ENCODE measurements around the gene RASL10A. TPM values are rescaled to one million over a fixed set of nuclear protein-coding genes. Genes with fewer than 3 reads are reported as not detected.
"Not testable (repeated sequence)": the region's sequence is repeated elsewhere in the genome, so short reads cannot be mapped to it uniquely, and the experiment has no call there.

Gene RASL10A
- 1 to 10 TPM; 2.1 to 2.4 TPM for total RNA-seq
- polyA plus RNA-seq (ENCODE audit: insufficient read length in 2 of 2) = 1 to 10 TPM; 5.2 to 6.6 TPM
- long read RNA-seq, donor 1, partial matches to known transcripts = 0 of 1 reads
- long read RNA-seq, donor 1, other reads (novel, unspliced or antisense) = 0 of 1 reads
- long read RNA-seq, donor 2, partial matches to known transcripts = 0 of 2 reads
- long read RNA-seq, donor 2, other reads (novel, unspliced or antisense) = 0 of 2 reads
- long read RNA-seq, donor 3, partial matches to known transcripts = 0 of 1 reads
- long read RNA-seq, donor 3, other reads (novel, unspliced or antisense) = 0 of 1 reads
- long read RNA-seq, donor 4 = 0 reads

- Histone ChIP-seq H3K27ac (ENCODE audit: low read depth, low read length) (no peak within 1 kb of the TSS), H3K9me3 (ENCODE audit: control insufficient read depth, insufficient read depth, low read length) (no peaks in the 10 kb centered on the region), H3K27me3 (ENCODE audit: control insufficient read depth, insufficient read depth, low read length) (peaks cover 50% of the 10 kb centered on the region), H3K36me3 (ENCODE audit: control insufficient read depth, insufficient read depth, low read length) (peaks cover 19% of the 10 kb centered on the region), H3K4me3 (ENCODE audit: low read depth, low read length) (no peak within 1 kb of the TSS), H3K4me1 (ENCODE audit: control insufficient read depth, insufficient read depth, low read length) (peaks cover 59% of the 10 kb centered on the region)
- no peak for DNase-seq (ENCODE audit: low read depth in 4 of 6, low spot score in 6 of 6)
- 1% methylated on average over 86 of the region's 103 CpGs for WGBS (ENCODE audit: insufficient coverage)
Observed at GRCh38 chr22:29315286-29316140, at the start of gene RASL10A. TSS of gene RASL10A (minus strand) at chr22:29315697. CDS start at chr22:29315246, 451 bp downstream.

GRCh38 chr22:29359469-29359868, 44.0 kb upstream of the RASL10A start:
- WGBS (ENCODE audit: insufficient coverage) = 29% methylated on average over 9 of the region's 9 CpGs
- H3K4me3 ChIP-seq (ENCODE audit: low read depth, low read length) = no peak overlapping the region
- no peak overlapping the region for H3K27ac ChIP-seq (ENCODE audit: low read depth, low read length)
- no peaks in the 10 kb centered on the region for H3K27me3 ChIP-seq (ENCODE audit: control insufficient read depth, insufficient read depth, low read length)
- H3K4me1 ChIP-seq (ENCODE audit: control insufficient read depth, insufficient read depth, low read length) = peaks cover 6% of the 10 kb centered on the region
- DNase-seq (ENCODE audit: low read depth in 4 of 6, low spot score in 6 of 6) = peak in 3 of 6 donors; percentile 28 to 81 (median 62)
- H3K9me3 ChIP-seq (ENCODE audit: control insufficient read depth, insufficient read depth, low read length) = no peaks in the 10 kb centered on the region
- peaks cover 61% of the 10 kb centered on the region for H3K36me3 ChIP-seq (ENCODE audit: control insufficient read depth, insufficient read depth, low read length)

- H3K9me3 ChIP-seq (ENCODE audit: control insufficient read depth, insufficient read depth, low read length); H3K4me1 ChIP-seq (ENCODE audit: control insufficient read depth, insufficient read depth, low read length); H3K27ac ChIP-seq (ENCODE audit: low read depth, low read length); DNase-seq (ENCODE audit: low read depth in 4 of 6, low spot score in 6 of 6); H3K27me3 ChIP-seq (ENCODE audit: control insufficient read depth, insufficient read depth, low read length); H3K4me3 ChIP-seq (ENCODE audit: low read depth, low read length): not testable (repeated sequence)
- H3K36me3 ChIP-seq (ENCODE audit: control insufficient read depth, insufficient read depth, low read length) = peaks cover 78% of the 10 kb centered on the region
- WGBS (ENCODE audit: insufficient coverage) = 98% methylated on average over 7 of the region's 12 CpGs
Observed at GRCh38 chr22:29357193-29357890, 41.8 kb upstream of the RASL10A start.

GRCh38 chr22:29353860-29354259, 38.4 kb upstream of the RASL10A start:
- Histone ChIP-seq H3K36me3 (ENCODE audit: control insufficient read depth, insufficient read depth, low read length) (peaks cover 97% of the 10 kb centered on the region), H3K27ac (ENCODE audit: low read depth, low read length) (no peak overlapping the region), H3K27me3 (ENCODE audit: control insufficient read depth, insufficient read depth, low read length) (no peaks in the 10 kb centered on the region), H3K4me1 (ENCODE audit: control insufficient read depth, insufficient read depth, low read length) (peaks cover 2% of the 10 kb centered on the region), H3K4me3 (ENCODE audit: low read depth, low read length) (no peak overlapping the region), H3K9me3 (ENCODE audit: control insufficient read depth, insufficient read depth, low read length) (no peaks in the 10 kb centered on the region)
- no peak for DNase-seq (ENCODE audit: low read depth in 4 of 6, low spot score in 6 of 6)
- WGBS (ENCODE audit: insufficient coverage) = 94% methylated on average over 7 of the region's 8 CpGs

GRCh38 chr22:29353286-29353685, 37.8 kb upstream of the RASL10A start:
- WGBS (ENCODE audit: insufficient coverage) = 95% methylated on average over 7 of the region's 11 CpGs
- Histone ChIP-seq H3K9me3 (ENCODE audit: control insufficient read depth, insufficient read depth, low read length) (no peaks in the 10 kb centered on the region), H3K4me1 (ENCODE audit: control insufficient read depth, insufficient read depth, low read length) (peaks cover 2% of the 10 kb centered on the region), H3K27me3 (ENCODE audit: control insufficient read depth, insufficient read depth, low read length) (no peaks in the 10 kb centered on the region), H3K4me3 (ENCODE audit: low read depth, low read length) (no peak overlapping the region), H3K27ac (ENCODE audit: low read depth, low read length) (no peak overlapping the region), H3K36me3 (ENCODE audit: control insufficient read depth, insufficient read depth, low read length) (peaks cover 94% of the 10 kb centered on the region)
- no peak for DNase-seq (ENCODE audit: low read depth in 4 of 6, low spot score in 6 of 6)

- Histone ChIP-seq H3K9me3 (ENCODE audit: control insufficient read depth, insufficient read depth, low read length) (no peaks in the 10 kb centered on the region), H3K27me3 (ENCODE audit: control insufficient read depth, insufficient read depth, low read length) (no peaks in the 10 kb centered on the region), H3K4me3 (ENCODE audit: low read depth, low read length) (no peak overlapping the region), H3K36me3 (ENCODE audit: control insufficient read depth, insufficient read depth, low read length) (peaks cover 91% of the 10 kb centered on the region), H3K4me1 (ENCODE audit: control insufficient read depth, insufficient read depth, low read length) (peaks cover 2% of the 10 kb centered on the region), H3K27ac (ENCODE audit: low read depth, low read length) (no peak overlapping the region)
- no peak for DNase-seq (ENCODE audit: low read depth in 4 of 6, low spot score in 6 of 6)
- 85% methylated on average over 4 of the region's 9 CpGs for WGBS (ENCODE audit: insufficient coverage)
Observed at GRCh38 chr22:29352778-29353177, 37.3 kb upstream of the RASL10A start.

GRCh38 chr22:29351891-29352290, 36.4 kb upstream of the RASL10A start:
- Histone ChIP-seq H3K9me3 (ENCODE audit: control insufficient read depth, insufficient read depth, low read length) (no peaks in the 10 kb centered on the region), H3K27ac (ENCODE audit: low read depth, low read length) (no peak overlapping the region), H3K4me1 (ENCODE audit: control insufficient read depth, insufficient read depth, low read length) (peaks cover 5% of the 10 kb centered on the region), H3K27me3 (ENCODE audit: control insufficient read depth, insufficient read depth, low read length) (no peaks in the 10 kb centered on the region), H3K4me3 (ENCODE audit: low read depth, low read length) (no peak overlapping the region), H3K36me3 (ENCODE audit: control insufficient read depth, insufficient read depth, low read length) (peaks cover 87% of the 10 kb centered on the region)
- 92% methylated on average over 8 of the region's 9 CpGs for WGBS (ENCODE audit: insufficient coverage)
- DNase-seq (ENCODE audit: low read depth in 4 of 6, low spot score in 6 of 6) = no peak

GRCh38 chr22:29351042-29351441, 35.5 kb upstream of the RASL10A start:
- Histone ChIP-seq H3K4me3 (ENCODE audit: low read depth, low read length) (no peak overlapping the region), H3K27me3 (ENCODE audit: control insufficient read depth, insufficient read depth, low read length) (no peaks in the 10 kb centered on the region), H3K36me3 (ENCODE audit: control insufficient read depth, insufficient read depth, low read length) (peaks cover 87% of the 10 kb centered on the region), H3K4me1 (ENCODE audit: control insufficient read depth, insufficient read depth, low read length) (peaks cover 14% of the 10 kb centered on the region), H3K9me3 (ENCODE audit: control insufficient read depth, insufficient read depth, low read length) (no peaks in the 10 kb centered on the region), H3K27ac (ENCODE audit: low read depth, low read length) (no peak overlapping the region)
- 91% methylated on average over 6 of the region's 6 CpGs for WGBS (ENCODE audit: insufficient coverage)
- DNase-seq (ENCODE audit: low read depth in 4 of 6, low spot score in 6 of 6) = no peak

- DNase-seq (ENCODE audit: low read depth in 4 of 6, low spot score in 6 of 6) = no peak
- Histone ChIP-seq H3K27ac (ENCODE audit: low read depth, low read length) (no peak overlapping the region), H3K4me1 (ENCODE audit: control insufficient read depth, insufficient read depth, low read length) (peaks cover 31% of the 10 kb centered on the region), H3K36me3 (ENCODE audit: control insufficient read depth, insufficient read depth, low read length) (peaks cover 68% of the 10 kb centered on the region), H3K9me3 (ENCODE audit: control insufficient read depth, insufficient read depth, low read length) (no peaks in the 10 kb centered on the region), H3K4me3 (ENCODE audit: low read depth, low read length) (no peak overlapping the region), H3K27me3 (ENCODE audit: control insufficient read depth, insufficient read depth, low read length) (no peaks in the 10 kb centered on the region)
- 95% methylated on average over 16 of the region's 18 CpGs for WGBS (ENCODE audit: insufficient coverage)
Observed at GRCh38 chr22:29348956-29349355, 33.5 kb upstream of the RASL10A start.
